GM11168 (cell line): ENCODE data around the gene PDE4D.

Experiments
- in situ Hi-C: fragments of 300-500 bp; cut with MboI; formaldehyde crosslinking; loops from one replicate; pipeline ENCODE4 v1.12.0; 2022; ENCODE audit warnings: low sequenced_read_pairs; ENCODE audit not compliant: unreplicated experiment

Gene PDE4D

DNA sequence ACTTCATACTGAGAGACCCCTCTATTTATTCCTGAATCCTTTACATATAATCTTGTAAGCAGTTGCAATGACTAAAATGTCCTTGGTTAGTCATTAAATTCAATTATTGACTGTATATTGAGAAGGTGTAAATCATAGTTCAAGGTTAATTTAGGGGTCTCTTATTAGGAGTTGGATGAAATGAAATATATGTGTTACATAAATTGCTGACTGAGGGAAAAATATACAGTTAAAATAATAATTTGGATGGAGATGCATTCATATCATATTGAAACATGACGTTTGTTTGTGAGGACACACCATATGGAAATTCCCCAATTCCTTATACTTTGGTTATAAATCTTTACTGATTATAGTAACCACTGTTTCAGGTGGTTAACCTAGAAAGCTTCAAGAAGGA, 430.6 kb downstream of the PDE4D start:
- in situ Hi-C loops = no loop called here

DNA sequence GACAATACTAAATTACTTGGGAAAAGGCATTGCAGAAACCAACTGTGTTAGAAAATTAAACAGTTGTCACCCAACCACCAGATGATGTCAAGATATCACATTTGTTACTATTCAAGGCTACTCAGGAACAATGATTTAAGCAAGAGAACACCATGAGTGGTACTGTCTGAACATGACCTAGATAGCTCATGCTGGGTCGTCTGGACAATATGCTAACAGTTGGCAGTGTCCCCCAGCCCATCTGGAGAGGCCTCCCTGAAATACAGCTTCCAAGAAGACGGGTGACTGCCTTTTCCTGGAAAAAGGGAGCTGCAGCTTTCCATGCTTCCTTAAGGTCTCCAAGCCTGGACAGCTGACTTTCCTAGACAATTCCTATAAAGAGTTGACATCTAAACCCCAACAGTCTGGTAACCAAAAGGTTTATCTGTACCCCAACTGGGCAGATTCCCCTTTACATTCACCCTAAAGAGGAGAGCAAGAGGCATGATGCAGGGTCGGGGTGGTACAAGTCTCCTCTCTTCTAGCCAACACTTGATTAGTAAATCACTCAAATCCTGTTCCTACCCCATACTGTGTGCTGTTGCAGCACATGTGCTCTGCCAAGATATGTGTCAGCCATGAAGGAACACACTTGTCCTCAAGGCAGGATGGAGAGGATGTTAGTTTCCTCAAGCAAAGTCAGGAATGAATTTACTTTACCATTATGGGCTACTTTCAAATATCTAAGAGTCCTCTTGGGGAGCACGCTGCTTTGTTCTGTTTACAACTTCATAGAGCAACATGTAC, 433.0 kb downstream of the PDE4D start:
- in situ Hi-C loops = no loop called here

DNA sequence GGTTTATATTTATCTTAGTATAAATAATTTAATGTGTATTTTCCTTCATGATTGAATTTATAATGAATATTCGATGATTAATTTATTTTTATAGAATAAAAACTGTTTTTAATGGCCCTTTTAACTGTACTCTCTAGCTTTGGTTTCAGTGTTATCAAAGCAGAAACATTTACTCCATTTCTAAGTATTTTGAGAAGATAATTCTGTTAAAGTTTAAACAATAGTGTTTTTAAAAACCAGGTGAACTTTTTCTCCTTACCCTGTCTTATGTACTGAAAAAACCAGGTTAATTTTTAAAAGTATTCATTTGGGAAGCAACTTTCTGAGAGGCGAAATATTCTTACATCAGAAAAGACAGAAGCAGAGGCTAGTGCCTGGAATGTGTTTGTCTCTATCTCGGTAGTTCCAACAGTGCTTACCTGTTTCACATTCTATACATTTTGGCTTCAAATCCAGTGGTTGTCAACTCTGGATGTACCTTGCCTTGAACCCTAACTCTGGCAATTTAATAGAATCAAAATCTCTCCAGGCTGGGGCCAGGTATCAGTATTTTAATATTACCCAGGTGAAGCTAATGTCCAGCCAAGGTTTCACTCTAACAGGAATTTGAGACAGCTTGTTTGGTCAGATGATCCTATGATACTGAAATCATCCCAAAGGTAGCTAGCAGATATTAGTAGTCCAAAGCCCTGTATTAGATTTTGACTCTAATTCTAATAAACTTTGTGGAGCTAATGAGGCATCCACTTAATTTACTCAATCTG, 434.4 kb downstream of the PDE4D start:
- in situ Hi-C loops = no loop called here

- in situ Hi-C loops = no loop called here
Observed at GRCh38 chr5:59458321-59458720, 435.2 kb downstream of the PDE4D start.

GRCh38 chr5:59449905-59450644, 443.5 kb downstream of the PDE4D start:
- in situ Hi-C loops = no loop called here

DNA sequence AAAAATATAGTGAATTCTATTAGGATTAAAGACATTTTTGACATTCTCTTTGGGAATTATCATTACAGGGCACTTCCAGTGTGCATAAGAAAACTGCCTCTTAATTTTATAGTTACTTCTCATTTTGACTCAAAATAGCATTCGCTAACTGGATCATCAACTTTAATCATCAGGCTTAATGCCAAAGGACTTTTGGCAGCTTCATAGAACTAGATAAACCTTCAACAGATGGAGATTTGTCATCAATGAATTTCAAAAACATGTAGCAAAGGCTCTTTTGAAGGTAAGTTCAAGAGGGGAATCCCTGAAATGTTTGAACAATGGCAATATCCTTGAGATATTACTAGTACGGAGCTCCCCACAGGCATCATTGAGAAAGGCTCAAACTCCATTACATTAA, 447.2 kb downstream of the PDE4D start:
- in situ Hi-C loops = no loop called here

GRCh38 chr5:59445741-59446140, 447.8 kb downstream of the PDE4D start:
- in situ Hi-C loops = no loop called here

DNA sequence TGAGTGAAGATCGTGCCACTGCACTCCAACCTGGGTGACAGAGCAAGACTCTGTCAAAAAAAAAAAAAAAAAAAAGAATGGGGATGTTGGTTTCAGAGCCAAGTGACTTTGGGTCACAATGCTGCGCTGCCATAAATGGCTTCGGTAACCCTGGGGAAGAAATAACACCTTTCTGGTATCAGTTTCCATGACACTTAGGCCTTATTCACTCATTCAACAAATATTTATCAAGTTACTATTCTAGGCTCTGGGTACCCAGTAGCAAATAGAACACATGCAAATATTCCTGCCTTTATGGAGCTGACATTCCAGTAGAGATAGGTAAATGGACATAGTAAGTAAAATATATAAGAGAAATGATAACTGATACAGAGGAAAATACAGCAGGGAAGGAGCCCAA, 454.2 kb downstream of the PDE4D start:
- in situ Hi-C loops = no loop called here

DNA sequence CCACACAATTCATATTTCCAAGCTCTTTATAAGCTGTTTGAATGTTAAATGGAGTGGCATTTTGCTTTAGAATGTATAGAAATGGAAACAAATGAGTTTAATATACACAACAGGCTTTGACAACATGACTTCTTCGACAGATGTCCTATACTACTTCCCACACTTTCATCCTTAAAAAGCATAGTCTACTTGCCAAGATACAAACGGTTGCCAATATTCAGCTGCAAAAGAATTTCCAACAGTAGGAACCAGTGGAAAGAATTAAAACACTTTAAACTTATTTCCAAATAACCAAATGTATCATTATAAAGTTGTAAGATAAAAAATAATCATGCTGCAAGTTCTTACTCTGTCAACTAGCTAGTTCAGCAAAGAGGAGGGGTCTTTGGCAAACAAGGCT, 456.4 kb downstream of the PDE4D start:
- in situ Hi-C loops = no loop called here

DNA sequence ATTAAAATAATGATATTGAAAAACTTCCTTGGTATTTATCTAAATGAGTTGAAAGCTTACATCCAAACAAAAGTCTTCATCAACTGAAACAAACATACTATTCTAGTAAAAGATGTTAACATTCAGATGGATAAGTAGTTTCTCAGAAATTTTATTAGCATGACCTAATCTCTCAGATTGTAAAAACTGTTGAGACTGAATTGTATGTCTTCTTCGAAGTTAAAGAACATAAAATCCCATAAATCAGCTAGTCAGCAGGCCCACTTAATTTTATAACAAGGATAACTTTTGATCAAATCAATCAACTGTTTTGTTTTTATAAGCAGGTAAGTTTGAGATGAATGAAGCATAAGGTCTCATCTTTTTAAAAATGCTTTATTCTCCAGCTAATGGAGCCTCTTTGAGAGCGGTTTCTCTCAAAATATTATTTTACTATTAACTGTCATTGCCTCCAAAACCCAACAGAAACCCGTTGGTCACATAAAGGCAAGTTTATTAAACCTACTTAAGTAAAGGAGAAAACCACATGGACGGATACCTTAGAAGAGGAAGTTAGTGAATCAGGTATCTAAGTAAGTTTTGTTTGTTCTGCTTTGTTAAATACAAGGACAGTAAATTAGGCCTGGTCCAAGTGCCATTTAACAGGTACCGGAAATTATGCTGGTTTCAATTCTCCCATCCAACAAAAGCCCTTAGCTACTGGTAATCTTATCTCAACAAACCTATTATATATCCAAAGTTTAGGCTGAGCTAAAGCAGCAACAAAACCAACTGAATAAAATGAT, 457.0 kb downstream of the PDE4D start:
- in situ Hi-C loops = no loop called here

- in situ Hi-C loops = no loop called here
Observed at GRCh38 chr5:59433174-59433573, 460.4 kb downstream of the PDE4D start.

- in situ Hi-C loops = no loop called here
Observed at GRCh38 chr5:59430066-59430685, 463.4 kb downstream of the PDE4D start.

GRCh38 chr5:59428391-59428790, 465.1 kb downstream of the PDE4D start:
- in situ Hi-C loops = no loop called here

DNA sequence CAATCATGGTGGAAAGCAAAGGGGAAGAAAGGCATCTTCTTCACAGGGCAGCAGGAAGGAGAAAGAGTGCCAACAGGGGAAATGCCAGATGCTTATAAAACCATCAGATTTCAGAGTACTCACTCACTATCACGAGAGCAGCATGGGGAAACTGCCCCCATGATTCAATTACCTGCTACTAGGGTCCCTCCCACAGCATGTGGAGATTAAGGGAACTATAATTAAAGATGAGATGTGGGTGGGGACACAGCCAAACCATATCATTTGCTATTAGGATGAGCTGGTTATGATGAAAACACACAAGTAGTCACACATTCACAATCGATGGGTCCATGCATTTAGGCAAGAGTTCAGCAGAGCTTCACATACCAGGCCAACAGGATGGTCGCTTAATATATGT, 469.0 kb downstream of the PDE4D start:
- in situ Hi-C loops = no loop called here

DNA sequence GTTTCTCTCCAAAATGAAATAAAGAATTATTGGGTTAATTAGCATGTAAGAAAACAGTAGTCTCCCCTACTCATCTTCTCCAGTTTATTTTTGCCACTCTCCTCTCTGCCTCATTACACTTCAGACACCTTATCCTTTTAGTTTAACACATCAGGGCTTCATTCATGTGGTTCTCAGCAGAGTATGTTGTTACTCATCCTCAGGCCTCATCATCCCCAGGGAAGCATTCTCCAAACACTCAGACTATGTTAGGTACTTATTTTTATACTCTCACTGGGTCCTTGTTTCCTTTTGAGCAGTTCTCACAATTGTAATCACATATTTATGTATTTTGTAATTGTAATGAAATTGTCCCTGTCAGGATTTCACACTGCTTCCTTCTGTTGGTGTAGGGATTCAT, 470.5 kb downstream of the PDE4D start:
- in situ Hi-C loops = no loop called here

DNA sequence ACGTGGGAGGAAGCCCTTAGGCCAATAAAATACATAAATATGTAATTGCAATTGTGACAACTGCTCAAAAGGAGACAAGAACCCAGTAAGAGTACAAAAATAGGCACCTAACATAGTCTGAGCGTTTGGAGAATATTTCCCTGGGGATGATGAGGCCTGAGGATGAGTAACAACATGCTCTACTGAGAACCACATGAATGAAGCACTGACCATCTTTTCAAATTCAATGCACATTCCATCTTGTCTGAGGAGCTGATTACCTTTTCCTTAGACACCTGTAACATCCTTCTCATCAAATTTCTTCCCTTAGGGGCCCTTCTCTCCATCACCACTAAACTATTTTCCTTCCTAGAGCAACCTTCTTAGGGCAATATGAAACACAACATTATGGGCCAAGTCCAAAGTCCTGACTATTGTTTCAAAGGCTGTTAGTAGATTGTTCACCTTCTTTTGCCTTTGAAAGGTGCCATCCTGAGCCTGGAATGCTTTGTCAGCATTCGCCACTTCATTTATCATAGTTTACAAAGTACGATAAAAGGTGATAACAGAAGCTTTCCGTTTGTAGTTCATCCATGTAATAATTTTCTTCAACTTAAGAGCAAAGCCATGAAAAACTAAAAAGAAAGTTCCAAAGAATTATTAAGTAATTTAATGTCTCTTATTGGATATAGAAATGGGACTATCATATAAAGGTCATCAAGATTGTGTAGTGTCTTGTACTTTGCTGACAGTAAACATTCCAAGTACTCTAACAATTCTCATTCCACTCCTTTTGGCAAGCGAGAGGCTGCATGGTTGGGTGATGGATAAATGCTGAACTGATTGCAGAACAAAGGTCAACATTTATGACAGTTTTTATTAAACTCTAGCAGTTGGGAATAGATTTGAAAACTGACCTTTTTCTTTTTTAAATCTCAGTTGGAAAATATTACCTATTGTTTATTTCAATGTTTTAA, 471.3 kb downstream of the PDE4D start:
- in situ Hi-C loops = no loop called here

- in situ Hi-C loops = no loop called here
Observed at GRCh38 chr5:59420596-59420995, 472.9 kb downstream of the PDE4D start.

DNA sequence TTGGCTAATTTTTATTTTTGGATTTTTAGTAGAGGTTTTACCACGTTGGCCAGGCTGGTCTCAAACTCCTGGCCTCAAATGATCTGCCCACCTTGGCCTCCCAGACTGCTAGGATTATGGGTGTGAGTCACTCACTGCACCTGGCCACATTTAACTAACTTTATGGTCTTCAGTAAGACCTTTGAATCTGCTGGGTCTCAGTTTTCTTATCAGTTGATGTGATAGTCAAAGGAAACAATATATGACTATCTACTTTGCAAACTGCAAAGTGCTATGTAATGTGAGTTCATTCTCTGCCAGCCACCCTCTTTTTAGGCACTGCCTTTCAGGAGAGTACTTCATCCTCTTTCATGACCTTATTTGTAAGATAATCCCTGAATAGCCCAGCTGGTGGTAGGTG, 474.7 kb downstream of the PDE4D start:
- in situ Hi-C loops = no loop called here

GRCh38 chr5:59416451-59416850, 477.1 kb downstream of the PDE4D start:
- in situ Hi-C loops = no loop called here
